ENCODE data around the gene RERG.
"Not testable (repeated sequence)": the region's sequence is repeated elsewhere in the genome, so short reads cannot be mapped to it uniquely, and the experiment has no call there.

DNA sequence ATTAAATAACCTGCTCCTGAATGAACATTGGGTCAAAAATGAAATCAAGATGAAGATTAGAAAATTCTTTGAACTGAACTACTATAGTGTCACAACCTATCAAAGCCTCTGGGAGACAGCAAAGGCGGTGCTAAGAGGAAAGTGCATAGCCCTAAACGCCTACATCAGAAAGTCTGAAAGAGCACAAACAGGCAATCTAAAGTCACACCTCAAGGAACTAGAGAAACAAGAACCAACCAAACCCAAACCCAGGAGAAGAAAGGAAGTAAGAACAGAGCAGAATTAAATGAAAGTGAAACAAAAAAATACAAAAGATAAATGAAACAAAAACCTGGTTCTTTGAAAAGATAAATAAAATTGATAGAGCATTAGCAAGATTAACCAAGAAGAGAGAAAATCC lies 143.5 kb downstream of the RERG start:
- not testable (repeated sequence) for TF ChIP-seq POLR2A, POLR2AphosphoS5 (IDR thresholded peaks at IDR 0.05)
- TF ChIP-seq, protein P1, sequence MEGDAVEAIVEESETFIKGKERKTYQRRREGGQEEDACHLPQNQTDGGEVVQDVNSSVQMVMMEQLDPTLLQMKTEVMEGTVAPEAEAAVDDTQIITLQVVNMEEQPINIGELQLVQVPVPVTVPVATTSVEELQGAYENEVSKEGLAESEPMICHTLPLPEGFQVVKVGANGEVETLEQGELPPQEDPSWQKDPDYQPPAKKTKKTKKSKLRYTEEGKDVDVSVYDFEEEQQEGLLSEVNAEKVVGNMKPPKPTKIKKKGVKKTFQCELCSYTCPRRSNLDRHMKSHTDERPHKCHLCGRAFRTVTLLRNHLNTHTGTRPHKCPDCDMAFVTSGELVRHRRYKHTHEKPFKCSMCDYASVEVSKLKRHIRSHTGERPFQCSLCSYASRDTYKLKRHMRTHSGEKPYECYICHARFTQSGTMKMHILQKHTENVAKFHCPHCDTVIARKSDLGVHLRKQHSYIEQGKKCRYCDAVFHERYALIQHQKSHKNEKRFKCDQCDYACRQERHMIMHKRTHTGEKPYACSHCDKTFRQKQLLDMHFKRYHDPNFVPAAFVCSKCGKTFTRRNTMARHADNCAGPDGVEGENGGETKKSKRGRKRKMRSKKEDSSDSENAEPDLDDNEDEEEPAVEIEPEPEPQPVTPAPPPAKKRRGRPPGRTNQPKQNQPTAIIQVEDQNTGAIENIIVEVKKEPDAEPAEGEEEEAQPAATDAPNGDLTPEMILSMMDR (IDR thresholded peaks at IDR 0.05): not testable (repeated sequence)

Measured in prostate gland (tissue), 2 donors.